GM13977 (cell line): ENCODE data around the gene LIN7B.

Experiments used
- DNase-seq: peaks from one replicate; pipeline ENCODE4 v3.0.0; 2012; ENCODE audit warnings: low spot score
- in situ Hi-C: fragments of 300-500 bp; cut with MboI; formaldehyde crosslinking; loops from one replicate; pipeline ENCODE4 v1.12.0; 2022; ENCODE audit warnings: low sequenced_read_pairs, low pct_unique_long_range_greater_than_20kb, mixed read lengths, inconsistent platforms; ENCODE audit not compliant: unreplicated experiment
- TF ChIP-seq, protein P1 (sequence below): IDR thresholded peaks from 2 replicates; pipeline ENCODE4 v1.5.1; 2012; ENCODE audit warnings: mild to moderate bottlenecking, control low read depth; ENCODE audit not compliant: insufficient read depth; ENCODE audit errors: extremely low read depth, missing control alignments

The LIN7B gene

DNA sequence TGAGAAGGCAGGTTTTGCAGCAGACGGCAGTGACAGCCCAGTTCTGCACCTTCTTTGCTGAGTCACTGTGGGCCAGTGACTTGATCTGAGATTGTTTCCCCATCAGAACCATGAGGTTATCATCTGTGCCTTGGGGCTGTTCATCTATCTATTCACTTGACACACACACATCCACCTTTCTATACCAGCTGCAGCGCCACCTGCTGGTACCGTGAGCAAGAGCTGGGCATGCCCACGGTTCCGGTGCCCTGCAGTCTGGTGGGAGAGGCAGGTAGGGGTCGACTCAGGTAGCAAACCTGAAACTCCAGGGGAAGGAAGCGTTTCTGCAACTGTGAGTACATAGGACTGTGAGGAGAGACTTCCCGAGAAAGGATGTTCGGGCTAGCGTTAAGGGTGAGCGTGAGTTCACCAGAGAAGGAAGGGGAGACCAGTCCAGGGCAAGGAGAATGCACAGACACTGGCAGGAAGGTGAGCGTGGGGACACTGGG lies 7.5 kb upstream of the LIN7B start:
- no peak for DNase-seq
- TF ChIP-seq, protein P1, sequence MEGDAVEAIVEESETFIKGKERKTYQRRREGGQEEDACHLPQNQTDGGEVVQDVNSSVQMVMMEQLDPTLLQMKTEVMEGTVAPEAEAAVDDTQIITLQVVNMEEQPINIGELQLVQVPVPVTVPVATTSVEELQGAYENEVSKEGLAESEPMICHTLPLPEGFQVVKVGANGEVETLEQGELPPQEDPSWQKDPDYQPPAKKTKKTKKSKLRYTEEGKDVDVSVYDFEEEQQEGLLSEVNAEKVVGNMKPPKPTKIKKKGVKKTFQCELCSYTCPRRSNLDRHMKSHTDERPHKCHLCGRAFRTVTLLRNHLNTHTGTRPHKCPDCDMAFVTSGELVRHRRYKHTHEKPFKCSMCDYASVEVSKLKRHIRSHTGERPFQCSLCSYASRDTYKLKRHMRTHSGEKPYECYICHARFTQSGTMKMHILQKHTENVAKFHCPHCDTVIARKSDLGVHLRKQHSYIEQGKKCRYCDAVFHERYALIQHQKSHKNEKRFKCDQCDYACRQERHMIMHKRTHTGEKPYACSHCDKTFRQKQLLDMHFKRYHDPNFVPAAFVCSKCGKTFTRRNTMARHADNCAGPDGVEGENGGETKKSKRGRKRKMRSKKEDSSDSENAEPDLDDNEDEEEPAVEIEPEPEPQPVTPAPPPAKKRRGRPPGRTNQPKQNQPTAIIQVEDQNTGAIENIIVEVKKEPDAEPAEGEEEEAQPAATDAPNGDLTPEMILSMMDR = peak; percentile 88
- in situ Hi-C loops = no loop called here

DNA sequence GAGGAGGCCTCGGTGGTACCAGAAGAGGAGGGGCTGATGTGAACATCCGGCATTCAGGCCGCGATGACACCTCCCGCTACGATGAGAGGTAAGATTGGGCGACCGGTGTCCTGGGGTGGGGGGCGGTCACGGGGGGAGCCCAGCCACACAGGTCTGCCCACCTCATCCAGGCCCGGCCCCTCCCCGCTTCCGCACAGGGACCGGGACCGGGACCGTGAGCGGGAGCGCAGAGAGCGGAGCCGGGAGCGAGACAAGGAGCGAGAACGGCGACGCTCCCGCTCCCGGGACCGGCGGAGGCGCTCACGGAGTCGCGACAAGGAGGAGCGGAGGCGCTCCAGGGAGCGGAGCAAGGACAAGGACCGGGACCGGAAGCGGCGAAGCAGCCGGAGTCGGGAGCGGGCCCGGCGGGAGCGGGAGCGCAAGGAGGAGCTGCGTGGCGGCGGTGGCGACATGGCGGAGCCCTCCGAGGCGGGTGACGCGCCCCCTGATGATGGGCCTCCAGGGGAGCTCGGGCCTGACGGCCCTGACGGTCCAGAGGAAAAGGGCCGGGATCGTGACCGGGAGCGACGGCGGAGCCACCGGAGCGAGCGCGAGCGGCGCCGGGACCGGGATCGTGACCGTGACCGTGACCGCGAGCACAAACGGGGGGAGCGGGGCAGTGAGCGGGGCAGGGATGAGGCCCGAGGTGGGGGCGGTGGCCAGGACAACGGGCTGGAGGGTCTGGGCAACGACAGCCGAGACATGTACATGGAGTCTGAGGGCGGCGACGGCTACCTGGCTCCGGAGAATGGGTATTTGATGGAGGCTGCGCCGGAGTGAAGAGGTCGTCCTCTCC lies 6.3 kb upstream of the LIN7B start:
- no peak for DNase-seq
- TF ChIP-seq, protein P1 = no peak
- in situ Hi-C loops = no loop called here

DNA sequence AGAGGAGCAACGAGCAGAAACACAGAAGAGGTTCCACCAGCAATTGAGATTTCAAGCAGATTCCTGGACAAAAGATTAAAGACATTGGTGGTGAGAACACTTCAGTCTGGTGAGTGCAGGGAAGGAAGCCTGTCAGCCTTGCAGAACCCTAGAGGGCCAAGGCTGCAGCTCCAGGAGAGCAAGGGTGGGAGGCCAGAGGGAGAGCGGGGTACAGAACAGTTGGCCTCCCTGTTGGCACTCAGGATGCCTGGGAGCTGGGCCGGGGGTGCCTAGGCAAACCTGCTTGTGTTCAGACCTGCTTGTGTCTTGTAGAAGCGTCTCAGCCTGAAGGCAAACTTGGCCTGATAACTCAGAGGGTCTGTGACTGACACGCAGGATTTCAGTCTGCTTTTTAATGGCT lies 5.1 kb upstream of the LIN7B start:
- no peak for DNase-seq
- TF ChIP-seq, protein P1 = no peak
- in situ Hi-C loops = no loop called here

DNA sequence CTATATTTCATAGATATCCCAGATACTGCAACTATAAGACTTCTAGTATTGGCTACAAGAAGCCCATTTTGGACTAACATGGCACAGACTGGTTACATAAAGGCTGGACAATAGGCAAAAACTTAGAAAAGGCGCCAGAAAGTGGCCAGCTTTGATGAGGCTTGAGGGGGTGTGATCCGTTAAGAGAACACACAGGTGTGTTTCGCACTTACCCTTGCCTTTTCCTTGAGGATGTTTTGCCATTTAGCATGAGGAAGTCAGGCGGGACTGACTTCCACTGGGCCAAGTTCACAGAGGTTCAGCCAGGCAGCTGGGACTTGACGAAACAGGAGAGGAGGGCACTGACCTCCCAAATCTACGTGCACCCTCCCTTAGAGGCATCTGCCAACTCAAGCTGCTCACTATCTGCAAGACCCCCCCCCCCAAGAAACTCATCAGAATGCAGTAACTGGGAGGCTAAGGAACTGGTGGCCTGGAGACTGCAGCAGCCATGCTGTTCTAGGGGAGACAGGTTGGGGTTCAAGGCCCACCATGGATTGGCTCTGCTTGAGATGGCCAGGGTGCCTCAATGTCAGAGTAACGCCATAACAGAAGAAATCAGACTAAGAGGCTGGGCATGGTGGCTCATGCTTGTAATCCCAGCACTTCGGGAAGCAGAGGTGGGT lies 4.5 kb upstream of the LIN7B start:
- in situ Hi-C loops = no loop called here
- TF ChIP-seq, protein P1 = no peak
- no peak for DNase-seq

DNA sequence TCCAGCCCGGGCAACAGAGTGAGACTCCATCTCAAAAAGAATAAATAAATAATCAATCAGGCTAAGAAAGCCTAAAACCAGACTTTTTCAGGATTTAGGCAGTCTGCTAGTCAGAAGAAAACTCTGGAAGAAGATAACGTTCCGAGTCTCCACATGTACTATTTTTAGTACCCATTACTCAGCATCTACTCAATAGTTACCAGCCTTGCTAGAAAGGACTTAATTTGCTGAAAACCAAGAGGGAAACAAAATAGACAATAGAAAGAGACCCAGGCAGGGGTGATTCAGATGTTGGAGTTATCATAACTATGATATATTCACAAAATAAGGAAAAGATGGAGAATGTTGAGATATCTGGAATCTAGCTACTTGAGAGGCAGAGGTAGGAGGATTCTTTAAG lies 3.6 kb upstream of the LIN7B start:
- TF ChIP-seq, protein P1 = no peak
- no peak for DNase-seq
- in situ Hi-C loops = no loop called here

DNA sequence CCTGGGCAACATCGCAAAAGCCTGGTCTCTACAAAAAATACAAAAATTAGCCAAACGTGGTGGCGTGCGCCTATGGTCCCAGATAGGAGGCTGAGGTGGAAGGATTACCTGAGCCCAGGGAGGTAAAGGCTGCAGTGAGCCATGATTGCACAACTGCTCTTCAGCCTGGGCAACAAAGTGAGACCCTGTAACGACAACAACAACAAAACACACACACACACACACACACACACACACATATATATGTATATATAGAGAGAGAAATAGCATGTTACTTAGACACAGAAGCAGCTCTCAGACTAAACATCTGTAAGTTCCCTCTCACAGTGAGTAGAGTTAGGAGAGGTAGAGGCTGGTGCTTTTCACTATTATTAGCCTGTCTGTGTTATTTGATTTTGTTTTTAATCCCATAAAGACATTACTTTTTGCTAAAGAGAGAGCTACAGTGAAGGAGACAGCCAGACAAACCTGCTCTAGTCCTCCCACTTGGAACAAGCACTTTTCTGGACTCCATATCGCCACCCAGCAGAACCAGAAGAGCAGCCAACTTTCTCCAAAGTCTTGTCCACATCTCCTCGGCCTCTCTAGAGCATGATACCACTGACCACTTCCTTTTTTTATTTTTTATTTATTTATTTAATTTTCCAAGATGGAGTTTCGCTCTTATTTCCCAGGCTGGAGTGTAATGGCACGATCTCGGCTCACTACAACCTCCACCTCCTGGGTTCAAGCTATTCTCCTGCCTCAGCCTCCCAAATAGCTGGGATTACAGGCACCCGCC lies 2.8 kb upstream of the LIN7B start:
- in situ Hi-C loops = no loop called here
- TF ChIP-seq, protein P1 = no peak
- no peak for DNase-seq
